Measurements from ENCODE around the gene ZCCHC7. TPM values are rescaled to one million over a fixed set of nuclear protein-coding genes. Genes with fewer than 3 reads are reported as not detected.

The ZCCHC7 gene
- total RNA-seq, 4 donors from 2014 or later: 4.8 to 11.2 (median 6.9) TPM

DNA sequence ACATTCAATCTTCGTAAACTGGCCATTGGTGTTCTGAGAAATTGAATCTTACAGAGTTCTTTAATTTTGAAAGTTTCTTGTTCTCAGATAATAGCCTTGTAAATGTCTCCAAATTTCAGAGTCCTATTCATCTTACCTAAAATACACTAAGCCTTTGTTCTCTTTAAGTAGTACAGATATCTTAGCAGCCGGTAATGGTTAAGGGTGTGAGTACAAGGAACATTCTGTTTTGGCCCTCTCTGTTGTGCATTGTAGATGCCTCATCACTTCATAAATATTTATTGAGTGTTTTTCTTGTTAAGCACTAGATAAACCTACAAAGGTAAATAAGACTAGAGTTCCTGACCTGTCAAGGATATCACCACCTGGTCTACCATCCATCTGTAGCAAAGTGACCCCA, 35.2 kb downstream of the ZCCHC7 start:
- DNase-seq (no peak), ATAC-seq (no peak)
- Histone ChIP-seq H3K4me3 (no peak overlapping the region), H3K9me3 (no peaks in the 10 kb centered on the region), H3K27me3 (no peaks in the 10 kb centered on the region), H3K27ac (no peak overlapping the region), H3K36me3 (peaks cover 0 to 7% of the 10 kb centered on the region in 2 donors), H3K4me1 (no peaks in the 10 kb centered on the region)
- in situ Hi-C loops (cut with MboI; ENCODE audit: low sequenced_read_pairs in 4 of 4) (no loop called here), intact Hi-C loops (cut with DNase I; ENCODE audit: low total_unique reads) (no loop called here)
- no peak for TF ChIP-seq POLR2A (IDR thresholded peaks at IDR 0.05)
- TF ChIP-seq, protein P1, sequence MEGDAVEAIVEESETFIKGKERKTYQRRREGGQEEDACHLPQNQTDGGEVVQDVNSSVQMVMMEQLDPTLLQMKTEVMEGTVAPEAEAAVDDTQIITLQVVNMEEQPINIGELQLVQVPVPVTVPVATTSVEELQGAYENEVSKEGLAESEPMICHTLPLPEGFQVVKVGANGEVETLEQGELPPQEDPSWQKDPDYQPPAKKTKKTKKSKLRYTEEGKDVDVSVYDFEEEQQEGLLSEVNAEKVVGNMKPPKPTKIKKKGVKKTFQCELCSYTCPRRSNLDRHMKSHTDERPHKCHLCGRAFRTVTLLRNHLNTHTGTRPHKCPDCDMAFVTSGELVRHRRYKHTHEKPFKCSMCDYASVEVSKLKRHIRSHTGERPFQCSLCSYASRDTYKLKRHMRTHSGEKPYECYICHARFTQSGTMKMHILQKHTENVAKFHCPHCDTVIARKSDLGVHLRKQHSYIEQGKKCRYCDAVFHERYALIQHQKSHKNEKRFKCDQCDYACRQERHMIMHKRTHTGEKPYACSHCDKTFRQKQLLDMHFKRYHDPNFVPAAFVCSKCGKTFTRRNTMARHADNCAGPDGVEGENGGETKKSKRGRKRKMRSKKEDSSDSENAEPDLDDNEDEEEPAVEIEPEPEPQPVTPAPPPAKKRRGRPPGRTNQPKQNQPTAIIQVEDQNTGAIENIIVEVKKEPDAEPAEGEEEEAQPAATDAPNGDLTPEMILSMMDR (IDR thresholded peaks at IDR 0.05 in 4 of 5, conservative IDR thresholded peaks at IDR 0.05 in 1 of 5): no peak

DNA sequence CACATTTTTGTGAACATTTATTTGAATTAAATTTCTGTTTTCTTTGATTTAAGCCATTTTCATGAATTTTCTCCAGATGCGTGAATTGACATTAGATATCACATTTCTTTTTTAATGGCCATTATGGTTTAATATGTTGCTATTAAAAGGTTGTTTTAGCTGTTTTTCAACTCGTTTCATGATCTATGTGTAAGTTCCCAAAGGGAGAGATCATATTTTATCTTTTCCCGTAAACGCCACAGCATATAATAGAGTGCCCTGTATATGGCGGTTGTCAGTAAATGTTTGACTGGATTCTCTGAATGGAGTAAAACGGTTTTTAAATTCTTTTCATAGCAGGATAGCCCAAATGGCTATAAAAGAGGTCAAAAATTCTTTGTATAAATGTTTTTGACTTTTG, 35.8 kb downstream of the ZCCHC7 start:
- TF ChIP-seq POLR2A (IDR thresholded peaks at IDR 0.05): no peak
- TF ChIP-seq, protein P1 (IDR thresholded peaks at IDR 0.05 in 4 of 5, conservative IDR thresholded peaks at IDR 0.05 in 1 of 5): no peak
- DNase-seq (no peak), ATAC-seq (no peak)
- Histone ChIP-seq H3K27me3 (no peaks in the 10 kb centered on the region), H3K27ac (no peak overlapping the region), H3K4me3 (no peak overlapping the region), H3K9me3 (no peaks in the 10 kb centered on the region), H3K36me3 (peaks cover 0 to 7% of the 10 kb centered on the region in 2 donors), H3K4me1 (no peaks in the 10 kb centered on the region)
- in situ Hi-C loops (cut with MboI; ENCODE audit: low sequenced_read_pairs in 4 of 4): no loop called here
- intact Hi-C loops (cut with DNase I; ENCODE audit: low total_unique reads): no loop called here

DNA sequence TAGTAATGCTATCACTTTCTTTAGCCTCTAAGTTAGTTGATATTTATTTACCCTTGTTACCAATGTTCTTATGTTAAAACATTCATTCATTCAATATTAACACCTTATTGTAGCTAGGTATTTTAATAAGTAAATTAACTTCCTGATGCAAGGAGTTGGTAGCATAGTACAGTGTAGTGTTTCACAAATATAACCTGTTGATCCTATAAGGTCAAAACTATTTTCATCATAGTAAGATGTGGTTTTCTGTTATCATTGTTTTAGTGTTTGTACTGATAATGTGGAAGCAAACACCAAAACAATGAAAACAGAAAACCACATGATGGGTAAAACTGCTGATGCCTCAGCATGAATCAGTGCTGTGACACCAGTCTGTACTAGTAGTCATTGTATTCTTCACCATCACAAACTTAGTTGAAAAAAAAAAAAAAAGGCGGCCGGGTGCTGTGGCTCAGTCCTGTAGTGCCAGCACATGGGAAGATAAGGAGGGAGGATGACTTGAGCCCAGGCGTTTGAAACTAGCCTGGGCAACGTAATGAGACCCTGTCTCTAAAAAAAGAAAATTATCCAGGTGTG, 36.5 kb downstream of the ZCCHC7 start:
- H3K4me3 ChIP-seq: no peak overlapping the region
- TF ChIP-seq, protein P1 (IDR thresholded peaks at IDR 0.05 in 4 of 5, conservative IDR thresholded peaks at IDR 0.05 in 1 of 5): no peak
- no peak for TF ChIP-seq POLR2A (IDR thresholded peaks at IDR 0.05)
- H3K27ac ChIP-seq: no peak overlapping the region
- H3K9me3 ChIP-seq: no peaks in the 10 kb centered on the region
- peaks cover 0 to 12% of the 10 kb centered on the region in 2 donors for H3K36me3 ChIP-seq
- ATAC-seq (no peak), DNase-seq (no peak)
- H3K27me3 ChIP-seq: no peaks in the 10 kb centered on the region
- H3K4me1 ChIP-seq: no peaks in the 10 kb centered on the region
- in situ Hi-C loops (cut with MboI; ENCODE audit: low sequenced_read_pairs in 4 of 4) (no loop called here), intact Hi-C loops (cut with DNase I; ENCODE audit: low total_unique reads) (no loop called here)

DNA sequence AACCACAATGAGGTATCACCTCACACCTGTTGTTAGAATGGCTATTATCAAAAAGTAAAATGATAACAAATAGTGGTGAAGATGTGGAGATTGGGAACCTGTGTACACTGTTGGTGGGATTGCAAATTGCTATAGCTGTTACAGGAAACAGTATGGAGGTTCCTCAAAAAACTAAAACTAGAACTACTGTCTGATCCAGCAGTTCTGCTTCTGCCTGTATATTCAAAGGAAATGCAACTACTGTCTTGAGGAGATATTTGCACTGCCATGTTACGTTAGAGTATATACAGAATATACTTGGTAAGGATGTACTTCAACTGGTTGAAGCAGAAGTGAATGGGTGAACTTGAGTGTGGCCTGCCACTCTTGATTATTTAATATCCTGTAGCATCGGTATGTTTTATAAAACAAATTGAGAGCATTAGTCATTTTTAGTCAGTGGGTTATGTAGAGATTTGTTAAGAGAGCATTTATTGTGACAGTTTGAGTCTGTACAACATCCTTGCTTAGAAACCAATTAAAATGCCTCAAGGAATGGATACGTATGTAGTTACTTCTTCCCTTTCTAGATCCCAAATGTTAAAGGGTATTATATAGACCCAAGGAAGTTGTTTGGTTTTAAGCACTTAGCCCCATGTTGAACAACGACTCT, 37.5 kb downstream of the ZCCHC7 start:
- Histone ChIP-seq H3K4me1 (no peaks in the 10 kb centered on the region), H3K9me3 (no peaks in the 10 kb centered on the region), H3K27ac (no peak overlapping the region), H3K27me3 (no peaks in the 10 kb centered on the region), H3K36me3 (peaks cover 0 to 14% of the 10 kb centered on the region in 2 donors), H3K4me3 (no peak overlapping the region)
- intact Hi-C loops (cut with DNase I; ENCODE audit: low total_unique reads) (no loop called here), in situ Hi-C loops (cut with MboI; ENCODE audit: low sequenced_read_pairs in 4 of 4) (no loop called here)
- TF ChIP-seq, protein P1 (IDR thresholded peaks at IDR 0.05 in 4 of 5, conservative IDR thresholded peaks at IDR 0.05 in 1 of 5): no peak
- TF ChIP-seq POLR2A (IDR thresholded peaks at IDR 0.05): no peak
- DNase-seq (no peak), ATAC-seq (no peak)

Data from gastrocnemius medialis (tissue), 4 donors.